Measurements from ENCODE around the gene GLI3.

GLI3 gene

DNA sequence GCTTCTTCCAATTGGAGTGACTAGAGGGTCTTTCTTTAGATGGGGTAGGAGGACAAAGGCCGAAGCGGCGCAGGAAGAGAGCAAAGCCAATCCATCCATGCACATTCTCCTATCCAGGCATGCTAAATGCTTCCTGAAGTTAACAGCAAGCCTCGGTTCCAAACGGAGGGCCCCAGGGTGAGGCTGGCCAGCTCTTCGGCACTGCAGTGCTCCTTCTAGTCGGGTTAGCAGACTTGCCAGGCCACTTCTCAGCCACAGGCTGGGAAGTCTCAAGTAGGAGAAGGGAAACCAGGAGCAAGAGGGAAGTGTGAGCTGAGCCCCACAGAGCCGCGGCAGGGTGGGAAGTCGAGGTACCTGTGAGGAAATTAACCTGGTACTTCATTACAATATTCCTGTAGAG lies 280.3 kb downstream of the GLI3 start:
- DNase-seq, result no peak

DNA sequence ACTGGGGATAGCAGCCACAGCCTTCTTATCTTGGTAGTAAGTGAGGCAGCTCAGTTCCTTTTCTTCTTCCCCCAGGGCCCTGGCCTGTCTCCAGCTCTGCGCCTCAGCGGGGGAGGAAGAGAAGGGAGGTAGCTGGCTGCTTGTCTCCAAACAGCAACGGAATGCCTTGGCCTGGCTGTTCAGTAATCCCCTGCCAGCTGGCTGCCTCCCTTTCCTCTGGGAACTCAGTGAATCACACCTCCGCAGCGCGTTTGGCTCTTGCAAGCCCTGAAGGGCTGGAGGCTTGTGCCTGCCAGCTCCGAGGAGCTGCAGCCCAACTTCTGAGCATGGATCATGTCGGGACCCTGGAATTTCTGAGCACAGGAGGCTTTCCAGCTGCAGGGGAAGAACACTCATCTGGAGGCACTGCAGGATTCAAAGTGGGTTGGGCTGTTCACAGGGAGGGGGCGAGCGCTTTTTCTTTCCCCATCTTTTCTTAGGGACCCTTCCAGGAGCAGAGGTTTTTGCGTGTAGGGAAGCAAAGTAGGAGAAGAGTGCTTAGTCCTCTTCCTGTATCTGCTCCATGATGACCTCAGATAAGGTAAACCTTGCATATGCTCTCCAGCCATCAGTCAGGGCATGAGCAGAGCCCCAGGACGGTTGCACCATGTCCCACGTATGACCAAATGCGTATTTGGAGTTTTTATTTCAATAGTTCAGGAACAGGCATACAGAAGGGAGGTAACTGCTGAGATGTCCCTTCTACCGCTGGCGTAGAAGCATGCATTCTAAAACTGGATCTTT lies 280.9 kb downstream of the GLI3 start:
- no peak for DNase-seq

DNA sequence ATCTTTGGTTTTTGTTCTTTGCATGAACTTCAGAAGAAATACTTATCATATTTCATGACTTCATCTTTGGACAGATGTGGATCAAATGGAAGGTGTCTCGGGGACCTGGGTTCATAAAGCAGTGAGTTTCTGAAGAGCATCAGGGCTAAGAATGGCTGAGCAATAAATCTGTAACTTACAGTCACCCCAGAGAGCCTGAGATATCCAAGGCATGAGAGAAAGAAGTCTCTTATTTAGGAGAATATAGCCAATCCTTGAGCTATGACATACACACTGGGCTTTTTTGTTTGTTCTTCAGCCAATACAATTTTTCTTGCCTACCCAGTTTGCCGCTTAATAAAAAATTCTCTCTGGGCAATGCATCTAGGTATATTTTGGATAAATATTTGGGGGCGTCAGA lies 281.6 kb downstream of the GLI3 start:
- DNase-seq, result no peak

DNA sequence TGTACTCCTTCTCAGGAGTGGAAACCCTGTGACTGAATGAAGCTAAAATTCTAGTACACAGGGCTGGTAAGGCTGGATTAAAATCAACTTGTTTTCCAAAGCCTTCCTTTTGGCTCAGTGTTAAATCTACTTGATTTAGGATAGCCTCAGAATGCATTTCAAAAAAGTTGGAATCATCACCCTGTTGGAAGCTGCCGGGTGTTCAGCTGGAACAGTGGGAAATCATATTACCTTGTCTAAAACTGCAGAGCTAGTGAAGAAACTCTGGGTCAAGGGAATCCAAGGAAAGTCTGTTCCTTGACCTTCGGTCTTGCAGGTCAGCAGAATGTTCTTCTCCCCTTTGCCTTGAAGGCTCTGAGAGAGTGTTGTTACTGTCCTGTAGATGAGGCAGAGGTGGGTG lies 282.0 kb downstream of the GLI3 start:
- no peak for DNase-seq

DNA sequence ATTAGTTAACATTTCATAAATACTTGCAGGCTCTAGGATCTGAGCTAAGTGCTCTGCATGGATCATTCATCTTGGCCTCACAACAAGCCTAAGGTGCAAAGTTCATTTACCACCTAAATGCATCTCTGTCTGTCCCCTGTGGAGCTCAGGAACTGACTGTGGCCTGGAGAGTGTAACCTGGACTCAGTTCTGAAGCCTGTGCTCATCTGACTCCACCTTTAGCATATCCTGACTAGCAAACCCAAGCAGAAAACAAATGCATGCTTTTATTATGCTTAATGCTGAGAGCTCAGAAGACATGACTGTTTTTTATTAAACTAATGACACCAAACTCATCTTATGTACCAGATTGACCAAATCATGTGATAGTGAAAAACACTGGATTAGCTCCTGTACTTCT lies 288.5 kb downstream of the GLI3 start:
- no peak for DNase-seq

DNA sequence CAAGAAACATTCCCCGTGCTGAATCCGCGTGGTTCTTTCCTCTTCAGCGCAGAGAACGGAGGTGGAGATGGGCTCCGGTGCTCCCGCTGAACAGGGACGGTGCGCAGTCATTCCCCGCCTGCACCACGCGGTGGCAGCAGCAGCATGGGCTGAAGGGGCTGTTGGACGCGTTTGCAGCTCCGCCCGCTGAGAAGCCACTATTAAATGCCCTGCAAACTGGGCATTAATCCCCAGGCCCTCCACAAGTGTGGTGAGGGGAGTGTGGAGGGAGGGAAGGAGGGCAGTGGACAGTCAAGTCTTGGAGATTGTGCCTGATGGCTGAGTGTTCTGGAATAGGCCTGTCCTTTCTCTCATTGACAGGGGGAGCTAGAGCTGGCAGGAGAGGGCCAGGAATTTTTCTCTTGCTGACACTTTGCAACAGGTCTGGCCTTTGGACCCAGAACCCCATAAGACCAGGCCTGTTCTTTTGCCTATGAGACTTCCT lies 293.9 kb downstream of the GLI3 start:
- DNase-seq, result peak; percentile 78

DNA sequence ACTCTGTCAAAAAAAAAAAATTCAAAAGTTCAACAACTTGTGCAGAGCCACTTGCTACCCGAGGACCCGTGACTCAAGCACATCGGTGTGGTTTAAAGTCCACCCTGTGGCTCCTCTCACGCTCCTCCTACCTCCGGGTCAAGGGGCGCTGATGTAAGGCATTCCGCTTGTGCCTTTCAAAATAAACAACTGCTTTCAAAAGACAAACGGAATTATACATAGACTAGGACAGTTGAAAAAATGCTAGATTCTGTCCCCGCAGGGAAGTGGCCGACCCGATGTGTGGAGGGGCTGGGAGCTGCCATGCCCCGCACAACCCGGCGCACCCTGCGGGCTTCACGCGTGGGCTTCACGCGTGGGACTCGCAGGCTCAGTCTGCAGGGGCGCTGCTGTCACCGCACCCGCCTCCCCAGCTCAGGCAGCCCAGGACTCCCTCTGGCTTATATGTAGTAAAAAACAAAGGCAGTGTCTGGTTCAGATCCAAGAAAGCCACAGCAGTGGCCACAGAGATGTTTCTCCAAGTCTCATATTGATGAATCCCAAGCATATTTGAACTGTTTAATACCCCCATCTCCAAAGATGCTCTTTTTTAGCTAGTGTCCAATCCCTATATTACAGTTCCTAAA lies 294.4 kb downstream of the GLI3 start:
- no peak for DNase-seq

DNA sequence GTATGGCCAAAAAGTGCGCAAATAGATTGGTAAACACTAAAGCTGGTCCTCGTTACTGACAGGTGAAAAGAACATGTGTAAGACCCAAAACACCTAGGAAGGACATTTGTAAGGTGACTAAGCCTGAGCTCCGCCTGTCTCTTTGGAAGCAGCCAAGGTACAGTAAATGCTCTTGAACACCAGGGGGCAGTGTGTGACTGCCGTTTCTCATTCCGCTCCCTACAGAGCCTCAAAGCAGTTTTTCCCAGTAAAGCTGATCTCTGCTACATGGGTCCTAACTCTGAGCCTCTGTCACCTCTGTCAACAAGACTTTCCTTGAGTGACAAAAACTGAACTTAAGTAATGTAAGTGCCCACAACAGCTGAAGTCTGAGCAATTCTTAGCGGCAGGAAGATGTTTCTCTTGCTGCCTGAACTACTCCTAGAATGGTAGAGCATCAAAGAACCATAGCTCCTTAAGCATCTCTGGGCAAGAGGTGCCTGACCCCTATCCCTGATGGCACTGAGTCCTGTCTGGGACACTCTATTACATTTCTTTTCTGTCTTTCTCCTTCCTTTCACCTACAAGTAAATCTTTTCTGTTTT lies 296.2 kb downstream of the GLI3 start:
- DNase-seq, result peak; percentile 60

DNA sequence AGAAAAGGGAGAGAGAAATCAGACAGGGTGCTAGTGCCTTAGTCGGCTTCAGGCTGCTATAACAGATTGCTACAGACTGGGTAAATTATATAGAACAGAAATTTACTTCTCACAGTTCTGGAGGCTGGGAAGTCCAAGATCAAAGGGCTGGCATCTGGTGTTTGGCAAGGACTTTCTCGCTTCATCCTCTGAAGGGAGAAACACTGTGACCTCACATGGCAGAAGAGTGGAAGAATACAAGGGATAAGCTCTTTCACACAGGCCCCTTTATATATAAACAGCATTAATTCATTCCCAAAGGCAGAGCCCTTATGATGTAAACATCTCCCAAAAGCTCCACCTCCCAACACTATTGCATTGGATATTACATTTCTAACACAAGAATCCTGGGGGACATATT lies 298.6 kb downstream of the GLI3 start:
- no peak for DNase-seq

DNA sequence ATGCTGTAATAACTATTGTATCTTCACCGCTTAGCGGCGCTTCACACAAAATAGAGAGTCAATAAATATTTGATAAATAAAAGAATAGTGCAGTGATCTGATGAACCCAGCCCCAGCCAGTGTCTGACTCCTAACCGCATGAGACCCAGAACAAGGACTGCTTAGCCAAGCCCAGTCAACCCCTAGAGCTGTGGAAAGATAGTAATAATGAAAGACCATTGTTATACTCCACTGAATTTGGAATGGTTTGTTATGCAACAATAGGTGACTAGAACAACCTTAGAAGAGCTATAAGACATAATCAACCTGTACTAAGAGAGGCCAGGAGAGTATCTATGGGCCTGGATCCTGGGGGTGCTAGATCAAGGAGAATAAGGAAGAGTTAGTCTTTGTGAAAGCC lies 303.6 kb downstream of the GLI3 start:
- no peak for DNase-seq

DNA sequence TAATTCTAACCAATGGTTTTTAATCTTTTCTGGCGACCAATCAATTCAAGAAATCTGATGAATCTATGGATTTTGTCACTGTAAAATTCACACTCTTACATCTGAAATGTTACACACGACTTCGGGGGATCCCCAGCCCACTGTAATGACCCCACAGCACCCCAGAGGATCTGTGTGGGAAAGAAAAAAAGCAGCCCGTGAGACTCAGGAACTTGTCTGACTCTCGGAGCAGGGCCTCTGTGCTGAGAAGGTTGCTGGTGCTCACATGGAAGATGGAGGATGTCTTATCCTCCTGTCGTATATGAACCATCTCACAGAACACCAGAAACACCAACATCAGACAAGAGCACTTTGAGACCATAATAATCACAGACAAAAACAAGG lies 305.8 kb downstream of the GLI3 start:
- DNase-seq, result no peak

DNA sequence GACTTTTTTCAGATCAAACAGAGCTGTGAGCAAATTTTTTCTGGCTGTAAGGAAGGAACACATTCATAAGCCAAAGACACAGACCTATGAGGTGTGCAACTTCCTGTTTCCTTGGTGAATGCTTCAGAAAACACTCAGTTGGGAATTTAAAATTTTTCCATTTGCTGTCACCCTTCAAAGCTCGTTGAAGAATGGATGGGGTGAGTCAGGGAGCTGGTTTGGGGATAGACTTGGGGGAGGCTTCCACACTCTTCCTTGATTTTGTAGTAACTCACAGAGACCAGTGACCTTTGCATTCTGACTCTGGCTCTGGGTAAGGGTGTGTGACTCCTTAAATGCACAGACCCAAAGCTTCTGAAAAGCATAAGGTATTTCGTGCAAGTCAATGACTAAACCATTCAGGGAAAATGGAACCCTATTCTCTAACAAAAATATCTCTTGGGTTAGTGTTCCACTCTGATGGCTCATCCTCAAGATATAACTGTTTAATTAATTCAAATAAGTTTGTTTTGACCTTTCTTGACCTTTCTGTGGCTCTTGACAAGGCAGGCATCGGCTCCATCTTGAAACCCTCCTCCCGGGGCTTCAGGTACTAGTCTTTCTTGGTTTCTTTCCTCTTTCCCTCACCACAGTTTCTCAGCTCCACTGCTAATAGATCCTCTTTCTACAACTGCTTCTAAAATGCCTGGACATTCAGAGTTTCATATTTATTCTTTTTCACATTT lies 306.3 kb downstream of the GLI3 start:
- DNase-seq, result no peak

DNA sequence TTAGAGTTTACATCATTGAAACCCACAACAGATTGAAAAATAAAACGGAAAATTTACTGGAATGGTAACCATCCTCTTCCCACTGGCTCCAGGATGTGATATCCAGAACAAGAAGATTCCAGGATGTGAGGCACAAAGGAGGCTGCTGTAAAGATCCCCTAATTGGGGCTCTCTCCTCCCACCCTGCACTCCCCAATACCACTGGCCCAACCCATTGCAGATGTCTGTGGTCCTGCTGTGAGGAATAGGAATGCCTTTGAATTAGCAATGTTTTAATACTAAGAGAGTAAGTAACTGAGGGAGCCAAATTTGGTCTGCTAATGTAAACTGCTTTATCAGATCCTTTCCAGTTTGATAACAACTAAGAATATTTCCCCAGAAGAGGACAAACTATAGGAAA lies 308.2 kb downstream of the GLI3 start:
- no peak for DNase-seq

DNA sequence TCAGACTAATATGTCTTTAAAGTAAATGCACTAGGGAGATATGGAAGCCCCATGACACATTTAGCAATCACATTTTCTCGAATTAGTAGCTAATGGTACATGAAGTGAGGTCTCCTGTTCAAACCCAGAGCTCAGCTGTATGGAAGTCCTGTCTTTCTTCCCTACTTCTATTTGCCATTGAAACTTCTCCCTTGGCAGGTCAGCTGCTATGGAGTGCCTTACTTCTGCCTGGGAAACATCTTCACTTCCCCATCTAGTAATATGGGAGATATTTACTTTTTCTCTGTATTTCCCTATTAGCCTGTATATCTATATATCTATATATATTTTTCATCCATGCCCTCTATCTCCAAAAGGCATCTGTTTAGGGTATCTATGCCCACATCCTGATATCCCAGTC lies 308.8 kb downstream of the GLI3 start:
- DNase-seq, result no peak

DNA sequence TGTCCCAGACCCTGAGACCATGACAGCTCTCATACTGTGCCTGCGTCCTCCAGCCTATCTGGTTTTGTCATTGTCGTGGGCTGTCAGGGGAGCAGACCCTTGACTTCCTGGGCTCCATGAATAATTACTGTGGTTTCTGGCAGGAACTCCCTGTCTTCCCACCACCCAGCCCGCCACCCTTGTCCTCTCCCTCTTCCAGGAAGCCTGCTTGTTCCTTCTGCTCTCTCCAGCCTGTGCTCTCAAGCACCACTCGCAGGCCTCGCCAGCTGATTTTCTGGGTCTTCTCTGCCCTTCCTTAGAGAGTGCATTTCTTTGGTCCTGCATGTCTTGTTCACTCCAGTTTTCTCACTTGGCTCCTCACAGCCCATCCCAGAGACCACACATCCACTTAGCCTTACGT lies 309.6 kb downstream of the GLI3 start:
- no peak for DNase-seq

DNA sequence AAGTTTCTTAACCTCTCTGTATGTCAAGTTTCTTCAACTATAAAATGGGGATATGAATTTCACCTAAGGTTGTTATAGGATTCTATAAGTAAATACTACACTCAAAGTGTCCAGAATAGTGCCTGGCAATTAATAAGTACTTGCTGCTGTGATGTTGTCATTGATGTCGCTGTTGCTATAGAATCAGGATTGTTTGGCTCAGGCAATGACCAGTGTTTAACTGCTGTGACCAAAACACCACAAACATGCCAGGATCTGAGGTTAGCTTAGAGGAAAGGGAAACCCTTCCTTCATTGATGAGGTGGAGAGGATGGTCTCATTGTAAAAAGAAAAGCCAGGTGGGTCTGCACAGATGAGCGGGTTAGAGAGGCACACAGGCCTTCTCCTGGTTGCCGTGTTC lies 311.1 kb downstream of the GLI3 start:
- DNase-seq, result no peak

DNA sequence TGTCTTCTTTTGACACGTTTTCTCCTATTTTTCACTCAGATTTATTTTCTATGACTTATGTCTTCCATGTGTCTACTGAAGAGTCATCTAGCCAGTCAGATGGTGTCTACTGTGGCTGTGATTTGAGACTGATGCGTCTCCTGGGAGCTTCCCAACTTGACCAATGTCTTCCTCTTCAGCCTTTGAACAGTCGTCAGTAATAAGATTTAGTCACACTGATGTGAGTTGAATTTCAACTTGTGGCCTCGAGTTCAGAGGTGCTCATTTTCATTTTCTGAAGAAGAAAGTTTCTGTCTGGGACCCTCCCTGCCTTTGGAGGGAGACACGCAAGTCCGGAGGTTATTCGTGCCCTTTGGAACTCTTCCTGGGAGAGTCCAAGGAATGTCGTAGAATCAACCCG lies 312.2 kb downstream of the GLI3 start:
- DNase-seq, result no peak

DNA sequence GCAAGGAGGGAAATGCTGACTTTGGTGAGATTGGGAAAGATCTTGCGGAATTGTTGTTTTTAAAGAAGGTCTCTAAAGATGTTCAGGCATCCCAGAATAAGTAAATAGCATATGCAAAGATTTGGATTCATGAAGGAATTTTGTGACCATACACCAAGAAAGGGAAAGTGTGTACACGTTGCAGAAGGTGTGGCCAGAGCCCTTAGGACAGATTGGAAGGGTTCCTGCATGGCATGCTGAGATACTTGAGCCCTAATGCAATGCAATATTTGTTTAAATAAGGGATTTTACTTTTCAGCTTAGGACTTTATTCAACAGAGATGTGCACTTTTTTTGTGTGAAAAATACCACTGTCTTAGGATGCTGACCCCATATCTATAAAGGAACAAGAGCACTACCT lies 314.6 kb downstream of the GLI3 start:
- no peak for DNase-seq

DNA sequence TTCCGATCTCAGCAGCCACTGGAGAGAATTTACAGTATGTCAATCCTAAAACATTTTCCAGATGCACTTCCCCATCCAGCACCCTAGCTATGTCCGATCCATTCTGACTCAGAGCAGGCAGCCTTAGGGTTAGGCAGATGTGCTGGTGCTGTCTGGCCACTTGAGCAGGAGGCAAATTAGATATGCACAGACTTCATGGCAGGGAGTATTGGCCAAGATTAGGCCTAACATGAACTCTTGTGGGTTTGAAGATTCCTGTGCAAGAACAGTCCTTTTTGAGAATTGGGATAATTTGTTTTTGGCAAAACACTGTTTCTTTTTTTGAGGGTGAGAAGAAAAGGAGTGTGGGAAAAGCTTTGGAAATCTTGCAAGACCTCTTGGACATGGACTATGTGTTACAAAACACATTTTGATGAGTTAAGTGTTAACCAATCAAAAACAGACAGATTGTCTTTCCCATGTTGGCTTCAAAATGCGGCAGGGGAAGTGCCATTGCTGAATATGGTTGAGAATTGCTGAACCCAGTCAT lies 315.5 kb downstream of the GLI3 start:
- no peak for DNase-seq

DNA sequence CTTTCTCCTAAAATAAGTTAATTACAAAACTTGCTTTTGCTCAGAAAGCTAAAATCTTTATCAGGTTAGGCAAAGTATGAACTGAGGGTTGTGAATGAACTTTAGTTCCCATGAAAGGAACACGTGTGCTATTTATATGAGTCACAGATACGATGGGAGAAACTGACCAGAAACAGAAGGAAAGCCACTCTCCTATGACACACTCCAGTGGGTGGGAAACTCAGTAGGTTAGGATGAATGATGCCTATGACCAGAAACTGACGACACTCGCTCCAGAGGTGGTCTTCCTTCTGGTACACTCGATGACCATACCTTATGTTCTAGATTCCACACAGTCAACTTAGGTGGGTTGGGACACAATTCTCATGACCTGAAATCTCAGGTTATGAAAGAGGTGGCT lies 318.4 kb downstream of the GLI3 start:
- DNase-seq, result no peak

DNA sequence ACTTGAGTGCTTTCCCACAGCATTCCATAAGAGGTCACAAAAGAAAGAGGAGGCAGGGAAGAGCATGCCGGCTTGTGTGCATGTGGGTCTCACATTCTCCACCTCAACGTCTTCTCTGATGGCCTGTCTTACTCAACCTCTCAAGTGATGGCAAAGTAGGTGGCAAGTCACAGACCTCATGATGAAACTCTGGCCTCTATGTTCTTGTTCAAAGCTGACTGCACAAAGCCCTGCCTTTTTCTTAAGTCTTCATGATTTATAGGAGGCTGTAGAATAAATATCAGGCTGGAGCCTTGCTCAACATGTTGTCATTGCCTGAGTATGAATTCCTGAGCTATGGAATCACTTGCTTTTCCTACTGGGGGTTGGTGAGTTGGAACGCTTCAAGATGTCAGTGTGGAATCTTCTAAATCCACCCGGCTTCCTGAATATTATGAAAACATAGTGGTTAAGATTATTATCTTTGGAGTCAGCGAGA lies 320.5 kb downstream of the GLI3 start:
- DNase-seq, result no peak

DNA sequence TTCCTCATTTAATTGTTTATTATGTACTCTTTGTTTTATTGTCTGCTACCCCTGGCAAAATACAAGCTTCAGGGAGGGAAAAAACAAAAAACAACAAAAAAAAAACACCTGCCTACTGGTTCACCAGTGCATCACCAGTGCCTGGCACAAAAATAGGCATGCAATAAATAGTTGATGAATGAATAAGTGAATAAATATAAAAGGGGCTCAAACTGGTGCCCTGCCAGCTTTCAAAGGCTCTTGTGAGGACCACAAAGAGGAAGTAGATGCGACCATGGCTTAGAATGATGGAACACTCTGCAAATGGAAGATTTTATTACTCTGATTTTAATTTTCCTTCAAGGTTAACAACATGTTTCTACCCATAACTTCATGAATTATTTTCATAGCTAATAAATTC lies 321.1 kb downstream of the GLI3 start:
- no peak for DNase-seq

DNA sequence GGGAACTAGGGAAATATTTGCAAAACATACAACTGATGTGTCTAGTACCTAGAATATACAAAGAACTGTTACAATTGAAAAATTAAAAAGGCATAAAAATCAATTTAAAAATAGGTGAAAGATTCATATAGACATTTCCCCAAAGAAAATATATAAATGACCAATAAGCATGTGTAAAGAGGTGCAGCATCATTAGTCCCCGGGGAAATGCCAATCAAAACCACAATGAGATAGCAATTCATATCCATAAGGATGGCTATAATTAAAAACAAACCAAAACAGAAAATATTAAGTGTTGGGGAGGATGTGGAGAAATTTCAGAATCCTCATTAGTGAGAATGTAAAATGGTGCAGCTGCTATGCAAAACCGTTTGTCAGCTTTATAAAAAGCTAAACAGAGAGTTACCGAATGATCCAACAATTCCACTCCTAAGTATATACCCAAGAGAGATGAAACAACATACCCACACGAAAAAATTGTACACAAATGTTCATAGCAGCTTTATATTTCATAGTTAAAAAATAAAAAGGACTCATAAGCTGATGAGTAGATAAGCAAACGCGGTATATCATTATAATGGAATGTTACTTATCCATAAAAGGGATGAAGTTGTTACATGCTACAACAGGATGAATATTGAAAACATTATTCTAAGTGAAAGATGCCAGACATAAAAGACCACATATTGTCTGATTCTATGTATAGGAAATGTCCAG lies 324.0 kb downstream of the GLI3 start:
- no peak for DNase-seq

All from stimulated activated CD4-positive, alpha-beta T cell treated with anti-CD3 and anti-CD28 coated beads, Interleukin-4, amount 100 ng/mL, for 24 hours (primary cell).